ENCODE results near the gene ANKRD45. TPM values are rescaled to one million over a fixed set of nuclear protein-coding genes. Genes with fewer than 3 reads are reported as not detected.
"Not testable (repeated sequence)": the region's sequence is repeated elsewhere in the genome, so short reads cannot be mapped to it uniquely, and the experiment has no call there.

The ANKRD45 gene
- total and polyA plus RNA-seq, 2 experiments from 2014 or later: 0.60 to 2.3 TPM

DNA sequence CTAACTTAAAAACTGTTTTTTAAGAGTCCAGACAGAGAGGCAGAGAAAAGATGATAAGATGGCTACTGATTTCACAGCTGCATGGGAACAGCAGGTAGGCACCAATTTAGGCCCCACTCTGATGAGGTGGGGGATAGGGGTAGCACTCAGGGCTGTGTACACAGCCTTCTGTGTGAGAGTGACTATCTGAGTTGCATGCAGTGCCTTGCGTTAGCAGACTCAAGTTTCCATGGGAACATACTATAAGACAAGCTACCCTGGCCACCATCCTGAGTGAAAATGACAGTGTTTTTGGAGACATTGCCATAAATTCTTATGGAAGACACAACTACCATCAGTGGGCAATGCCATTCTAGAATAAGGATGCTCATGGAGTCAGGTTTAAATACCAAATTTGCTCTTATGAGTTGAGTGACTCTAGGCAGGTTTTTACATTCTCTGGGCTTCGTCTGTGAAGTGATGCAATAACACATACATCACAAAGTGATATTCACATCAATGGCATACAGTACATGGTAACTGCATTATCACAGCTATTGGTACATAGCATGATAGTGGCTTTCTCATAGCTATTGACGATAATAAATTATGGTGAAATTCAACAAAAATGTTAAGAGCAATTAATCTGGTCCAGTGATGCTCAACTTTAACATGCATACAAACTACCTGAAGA is 97.3 kb downstream of the ANKRD45 start:
- Histone ChIP-seq H3K9me3 (ENCODE audit: low read depth) (no peaks in the 10 kb centered on the region), H3K27me3 (no peaks in the 10 kb centered on the region), H3K27ac (no peak overlapping the region), H3K4me3 (no peak overlapping the region), H3K4me1 (ENCODE audit: low read depth) (no peaks in the 10 kb centered on the region), H3K36me3 (no peaks in the 10 kb centered on the region)
- TF ChIP-seq, protein P1, sequence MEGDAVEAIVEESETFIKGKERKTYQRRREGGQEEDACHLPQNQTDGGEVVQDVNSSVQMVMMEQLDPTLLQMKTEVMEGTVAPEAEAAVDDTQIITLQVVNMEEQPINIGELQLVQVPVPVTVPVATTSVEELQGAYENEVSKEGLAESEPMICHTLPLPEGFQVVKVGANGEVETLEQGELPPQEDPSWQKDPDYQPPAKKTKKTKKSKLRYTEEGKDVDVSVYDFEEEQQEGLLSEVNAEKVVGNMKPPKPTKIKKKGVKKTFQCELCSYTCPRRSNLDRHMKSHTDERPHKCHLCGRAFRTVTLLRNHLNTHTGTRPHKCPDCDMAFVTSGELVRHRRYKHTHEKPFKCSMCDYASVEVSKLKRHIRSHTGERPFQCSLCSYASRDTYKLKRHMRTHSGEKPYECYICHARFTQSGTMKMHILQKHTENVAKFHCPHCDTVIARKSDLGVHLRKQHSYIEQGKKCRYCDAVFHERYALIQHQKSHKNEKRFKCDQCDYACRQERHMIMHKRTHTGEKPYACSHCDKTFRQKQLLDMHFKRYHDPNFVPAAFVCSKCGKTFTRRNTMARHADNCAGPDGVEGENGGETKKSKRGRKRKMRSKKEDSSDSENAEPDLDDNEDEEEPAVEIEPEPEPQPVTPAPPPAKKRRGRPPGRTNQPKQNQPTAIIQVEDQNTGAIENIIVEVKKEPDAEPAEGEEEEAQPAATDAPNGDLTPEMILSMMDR (IDR thresholded peaks at IDR 0.05; ENCODE audit: low read depth, low read length): no peak
- no peak for DNase-seq (ENCODE audit: low read depth in 1 of 2, low spot score in 1 of 2)

DNA sequence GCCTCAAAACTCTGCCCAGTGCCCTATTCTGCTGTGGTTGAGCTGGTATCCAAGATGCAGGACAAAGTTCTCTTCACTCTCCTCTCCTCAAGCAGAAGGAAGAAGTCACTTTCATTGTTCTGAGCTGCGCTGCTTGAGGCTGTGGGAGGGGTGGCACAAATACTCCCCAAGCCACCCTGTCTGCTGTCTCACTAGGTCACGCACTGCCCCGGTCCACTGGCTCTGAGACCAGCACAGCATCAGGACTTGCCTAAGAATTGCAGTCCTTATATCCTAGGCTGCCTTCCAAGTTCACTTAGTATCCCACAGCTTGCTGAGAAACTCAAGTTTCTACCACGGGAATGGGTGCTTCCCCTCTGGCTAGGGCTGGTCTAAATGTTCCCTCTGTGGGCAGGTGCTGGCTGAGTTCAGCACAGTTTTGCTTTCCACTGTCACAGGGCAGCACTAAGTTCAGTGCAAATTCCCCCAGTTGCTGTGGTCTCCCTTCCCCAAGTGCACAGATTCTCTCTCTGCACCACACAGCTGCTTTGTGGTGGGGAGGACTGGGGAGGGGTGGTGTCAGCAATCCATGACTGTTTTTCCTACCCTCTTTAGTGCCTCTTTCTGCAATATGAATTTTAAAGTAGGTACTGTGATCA is 99.2 kb downstream of the ANKRD45 start:
- H3K4me3 ChIP-seq: no peak overlapping the region
- DNase-seq (ENCODE audit: low read depth in 1 of 2, low spot score in 1 of 2): no peak
- H3K4me1 ChIP-seq (ENCODE audit: low read depth): no peaks in the 10 kb centered on the region
- H3K27ac ChIP-seq: no peak overlapping the region
- no peaks in the 10 kb centered on the region for H3K27me3 ChIP-seq
- H3K36me3 ChIP-seq: no peaks in the 10 kb centered on the region
- no peaks in the 10 kb centered on the region for H3K9me3 ChIP-seq (ENCODE audit: low read depth)
- TF ChIP-seq, protein P1 (IDR thresholded peaks at IDR 0.05; ENCODE audit: low read depth, low read length): no peak

DNA sequence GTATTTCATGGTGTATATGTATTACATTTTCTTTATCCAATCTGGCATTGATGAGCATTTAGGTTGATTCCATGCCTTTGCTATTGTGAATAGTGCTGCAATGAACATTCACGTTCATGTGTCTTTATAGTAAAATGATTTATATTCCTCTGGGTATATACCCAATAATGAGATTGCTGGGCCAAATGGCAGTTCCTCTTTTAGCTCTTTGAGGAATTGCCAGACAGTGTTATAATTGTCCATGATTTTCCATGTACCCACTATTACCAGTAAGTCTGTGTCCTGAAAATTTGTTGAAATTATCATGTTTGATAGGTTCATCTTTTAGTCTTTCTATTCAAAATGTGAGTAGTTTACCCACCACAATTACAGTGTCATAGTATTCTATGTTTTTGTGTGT is 101.2 kb downstream of the ANKRD45 start:
- H3K9me3 ChIP-seq (ENCODE audit: low read depth): no peaks in the 10 kb centered on the region
- TF ChIP-seq, protein P1 (IDR thresholded peaks at IDR 0.05; ENCODE audit: low read depth, low read length): no peak
- no peak overlapping the region for H3K4me3 ChIP-seq
- H3K27ac ChIP-seq: no peak overlapping the region
- no peaks in the 10 kb centered on the region for H3K36me3 ChIP-seq
- H3K4me1 ChIP-seq (ENCODE audit: low read depth): no peaks in the 10 kb centered on the region
- H3K27me3 ChIP-seq: no peaks in the 10 kb centered on the region
- no peak for DNase-seq (ENCODE audit: low read depth in 1 of 2, low spot score in 1 of 2)

DNA sequence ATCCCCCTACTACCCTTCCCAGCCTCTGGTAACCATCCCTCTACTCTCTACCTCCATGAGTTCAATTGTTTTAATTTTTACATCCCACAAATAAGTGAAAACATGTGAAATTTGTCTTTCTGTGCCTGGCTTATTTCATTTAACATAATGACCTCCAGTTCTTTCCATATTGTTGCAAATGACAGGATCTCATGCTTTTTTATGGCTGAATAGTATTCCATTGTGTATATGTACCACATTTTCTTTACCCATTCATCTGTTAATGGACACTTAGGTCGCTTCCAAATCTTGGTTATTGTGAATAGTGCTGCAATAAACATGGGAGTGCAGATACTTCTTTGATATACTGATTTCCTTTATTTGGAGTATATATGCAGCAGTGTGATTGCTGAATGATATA is 105.8 kb downstream of the ANKRD45 start:
- not testable (repeated sequence) for H3K27ac ChIP-seq; H3K27me3 ChIP-seq; H3K4me1 ChIP-seq (ENCODE audit: low read depth); H3K36me3 ChIP-seq; H3K4me3 ChIP-seq; DNase-seq (ENCODE audit: low read depth in 1 of 2, low spot score in 1 of 2); H3K9me3 ChIP-seq (ENCODE audit: low read depth)

DNA sequence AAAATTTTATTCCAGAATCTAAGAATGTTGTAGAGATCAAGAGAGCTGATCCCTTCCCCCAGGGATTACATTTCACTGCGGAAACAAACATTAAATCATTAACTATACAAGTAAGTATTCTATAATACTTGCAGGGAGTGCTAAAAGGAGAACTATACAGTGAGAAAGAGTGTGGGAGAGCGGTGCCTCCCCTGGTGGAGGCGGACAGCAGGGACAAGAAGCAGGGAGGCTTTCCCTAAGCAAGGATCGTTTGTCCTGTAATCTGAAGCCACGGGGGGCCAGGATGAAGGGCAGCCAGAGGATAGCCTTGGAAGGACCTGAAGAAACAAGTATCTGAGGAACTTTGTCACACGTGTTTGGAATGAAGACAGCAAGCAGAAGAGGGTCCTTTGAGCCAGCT is 106.8 kb downstream of the ANKRD45 start:
- Histone ChIP-seq H3K9me3 (ENCODE audit: low read depth) (no peaks in the 10 kb centered on the region), H3K4me1 (ENCODE audit: low read depth) (no peaks in the 10 kb centered on the region), H3K27me3 (no peaks in the 10 kb centered on the region), H3K36me3 (no peaks in the 10 kb centered on the region), H3K4me3 (no peak overlapping the region), H3K27ac (no peak overlapping the region)
- no peak for DNase-seq (ENCODE audit: low read depth in 1 of 2, low spot score in 1 of 2)
- TF ChIP-seq, protein P1 (IDR thresholded peaks at IDR 0.05; ENCODE audit: low read depth, low read length): no peak

DNA sequence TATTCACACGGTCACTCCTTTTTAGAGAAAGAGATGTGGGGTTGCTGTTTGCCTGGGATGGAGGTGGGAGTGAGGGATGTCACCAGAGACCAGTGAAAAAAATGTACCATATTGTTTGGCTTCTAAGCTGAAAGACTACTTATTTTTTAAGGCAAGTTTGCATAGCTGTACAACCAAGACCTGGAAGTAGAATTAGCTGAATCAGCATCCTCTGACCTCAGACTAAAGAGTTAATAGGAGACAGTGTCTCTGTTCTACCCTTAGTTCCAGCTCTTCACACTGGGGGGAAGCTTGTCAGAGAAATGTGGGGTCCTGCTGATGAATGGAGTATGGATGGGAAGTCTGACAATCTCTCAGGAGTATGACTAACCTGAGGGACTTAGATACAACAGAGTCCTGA is 108.4 kb downstream of the ANKRD45 start:
- H3K9me3 ChIP-seq (ENCODE audit: low read depth): no peaks in the 10 kb centered on the region
- H3K4me3 ChIP-seq: no peak overlapping the region
- no peaks in the 10 kb centered on the region for H3K36me3 ChIP-seq
- H3K27ac ChIP-seq: no peak overlapping the region
- no peaks in the 10 kb centered on the region for H3K27me3 ChIP-seq
- TF ChIP-seq, protein P1 (IDR thresholded peaks at IDR 0.05; ENCODE audit: low read depth, low read length): no peak
- no peaks in the 10 kb centered on the region for H3K4me1 ChIP-seq (ENCODE audit: low read depth)
- DNase-seq (ENCODE audit: low read depth in 1 of 2, low spot score in 1 of 2): no peak
